HepG2 (cell line): ENCODE data around the gene BMP8B. TPM values are rescaled to one million over a fixed set of nuclear protein-coding genes. Genes with fewer than 3 reads are reported as not detected.
"Not testable (repeated sequence)": the region's sequence is repeated elsewhere in the genome, so short reads cannot be mapped to it uniquely, and the experiment has no call there.

Experiments used
- ATAC-seq: fragments of 200-7000 bp; cut with Tn5 transposase; 3 replicates; pipeline ENCODE4 v1.9.1; 2020; ENCODE audit warnings: mild to moderate bottlenecking, moderate library complexity
- BruUV-seq: library from RNA; stranded (reverse); fragments of 400-500 nt; replicated peaks from 2 replicates; lab custom pipeline; 2021; lab: Mats Ljungman, UMichigan
- CTCF ChIA-PET: fragments of 300-600 bp; formaldehyde crosslinking; extraction: SDS; loops from one replicate; lab custom pipeline; 2021; ENCODE audit warnings: low total read pairs, inconsistent platforms, low intra/inter-chr PET ratio; lab: Yijun Ruan, JAX
- POLR2A ChIA-PET: fragments of 350-600 bp; sonication (Branson Sonifier 250); formaldehyde crosslinking; loops from one replicate; lab custom pipeline; 2020; ENCODE audit warnings: antibody characterized with exemption, inconsistent platforms; lab: Yijun Ruan, JAX
- DNase-seq: peaks from one replicate; pipeline ENCODE4 v3.0.0-alpha.2; 2015; ENCODE audit warnings: low spot score
- FAIRE-seq: peaks from 3 replicates; lab custom pipeline; 2011; peaks lifted over from hg19 to GRCh38; lab: Jason Lieb, UNC
- H2AFZ ChIP-seq: one replicate; pipeline ENCODE4 v1.6.1; 2011; ENCODE audit warnings: low read length, inconsistent platforms
- H3K27ac ChIP-seq: fragments of 300-600 bp; 3 replicates; pipeline ENCODE4 v1.8.0; 2011; ENCODE audit warnings: mixed run types, mild to moderate bottlenecking, mixed read lengths, low read length, inconsistent platforms; ENCODE audit not compliant: insufficient read depth; ENCODE audit errors: extremely low read length
- H3K27me3 ChIP-seq, 2 experiments: fragments of 200-600 bp in 1 of 2; 2 replicates in 1 of 2; 3 replicates in 1 of 2; pipeline versions ENCODE4 v1.6.0 to v1.8.0; 2011; ENCODE audit warnings: low read length in 2 of 2, mild to moderate bottlenecking in 2 of 2, moderate library complexity in 2 of 2, inconsistent platforms in 1 of 2; ENCODE audit not compliant: insufficient read depth in 2 of 2, control insufficient read depth in 1 of 2
- H3K36me3 ChIP-seq, 2 experiments: fragments of 200-600 bp in 1 of 2; replicated peaks in 1 of 2; 2 replicates in 1 of 2; 3 replicates in 1 of 2; pipeline versions ENCODE4 v1.5.1 to v1.8.0; 2011; ENCODE audit warnings: low read length in 2 of 2, inconsistent platforms in 1 of 2; ENCODE audit not compliant: insufficient read depth in 2 of 2, control insufficient read depth in 1 of 2
- H3K4me1 ChIP-seq: 2 replicates; pipeline ENCODE4 v1.5.1; 2012; ENCODE audit warnings: low read length, inconsistent platforms; ENCODE audit not compliant: insufficient read depth
- H3K4me2 ChIP-seq: 2 replicates; pipeline ENCODE4 v1.6.0; 2011; ENCODE audit warnings: low read depth, low read length, inconsistent platforms
- H3K4me3 ChIP-seq, 3 experiments: fragments of 200-600 bp in 1 of 3; sonication (generic), shearing (Covaris generic) in 1 of 3; replicated peaks in 1 of 3; 2 replicates each; pipeline ENCODE4 v1.5.1; 2011 to 2016; ENCODE audit warnings: low read length in 3 of 3, inconsistent platforms in 2 of 3, low read depth in 2 of 3, mild to moderate bottlenecking in 2 of 3, control low read depth in 1 of 3, mixed read lengths in 1 of 3; ENCODE audit not compliant: insufficient read depth in 1 of 3
- H3K79me2 ChIP-seq: one replicate; pipeline ENCODE4 v1.6.1; 2011; ENCODE audit warnings: low read length, inconsistent platforms; ENCODE audit not compliant: insufficient read depth
- H3K9ac ChIP-seq: 2 replicates; pipeline ENCODE4 v1.6.0; 2011; ENCODE audit warnings: mild to moderate bottlenecking, low read depth, low read length, inconsistent platforms; ENCODE audit not compliant: insufficient read depth
- H3K9me3 ChIP-seq: 2 replicates; pipeline ENCODE4 v1.5.1; 2012; ENCODE audit warnings: mild to moderate bottlenecking, low read length
- H4K20me1 ChIP-seq: 2 replicates; pipeline ENCODE4 v1.6.0; 2011; ENCODE audit warnings: inconsistent platforms, mild to moderate bottlenecking, low read length, moderate library complexity; ENCODE audit not compliant: insufficient read depth
- ATF3 ChIP-seq: sonication (generic); formaldehyde crosslinking; IDR thresholded peaks from 2 replicates; pipeline ENCODE4 v1.4.0; 2020; ENCODE audit warnings: missing genetic modification reagents
- ATF7 ChIP-seq, 2 experiments: fragments of 450-650 bp in 1 of 2; sonication (generic) in 1 of 2; formaldehyde crosslinking in 1 of 2; IDR thresholded peaks; 2 replicates each; pipeline versions ENCODE4 v1.4.0 to v1.6.1; 2016 to 2020; ENCODE audit warnings: antibody characterized with exemption in 1 of 2, mild to moderate bottlenecking in 1 of 2, missing genetic modification reagents in 1 of 2
- CBX5 ChIP-seq: sonication (generic); formaldehyde crosslinking; IDR thresholded peaks from 2 replicates; pipeline ENCODE4 v1.4.0; 2020; ENCODE audit warnings: missing genetic modification reagents, borderline replicate concordance
- CHD4 ChIP-seq: fragments of 200-600 bp; sonication (generic); IDR thresholded peaks from 2 replicates; pipeline ENCODE4 v1.7.0; 2017; ENCODE audit warnings: mild to moderate bottlenecking, low read length, borderline replicate concordance
- KLF15 ChIP-seq: sonication (generic); formaldehyde crosslinking; IDR thresholded peaks from 2 replicates; pipeline ENCODE4 v1.8.1; 2023; ENCODE audit warnings: borderline replicate concordance, mild to moderate bottlenecking, inconsistent platforms, missing genetic modification reagents, mixed read lengths
- MAFK ChIP-seq, 2 experiments: IDR thresholded peaks in 1 of 2; conservative IDR thresholded peaks in 1 of 2; 2 replicates each; pipeline ENCODE4 v1.6.1; 2011; ENCODE audit warnings: improper control_type of control experiment in 2 of 2, low read length in 2 of 2
- MTF2 ChIP-seq: sonication (generic); formaldehyde crosslinking; IDR thresholded peaks from 2 replicates; pipeline ENCODE4 v1.5.0; 2020; ENCODE audit warnings: missing genetic modification reagents, borderline replicate concordance
- PHF21A ChIP-seq: sonication (generic); formaldehyde crosslinking; IDR thresholded peaks from 2 replicates; pipeline ENCODE4 v1.5.0; 2020; ENCODE audit warnings: mild to moderate bottlenecking, missing genetic modification reagents
- ZFP36 ChIP-seq: fragments of 150-350 bp; IDR thresholded peaks from 2 replicates; pipeline ENCODE4 v1.6.1; 2018; ENCODE audit warnings: borderline replicate concordance, low read length, low read depth; ENCODE audit not compliant: partially characterized antibody
- ZNF3 ChIP-seq: IDR thresholded peaks from 2 replicates; pipeline ENCODE4 v1.7.0; 2017; ENCODE audit warnings: inconsistent platforms
- WGBS: methylation state at CpG from one replicate; pipeline ENCODE4 v1.1.6; 2017; ENCODE audit warnings: low lambda C conversion rate; 5-methylcytosine and 5-hydroxymethylcytosine counted together
- in situ Hi-C: cut with HindIII; loops from 2 replicates; pipeline ENCODE4 v1.10.0; 2017; ENCODE audit warnings: low pct_unique_long_range_greater_than_20kb; ENCODE audit not compliant: extremely low pct_ligation_motif_present
- intact Hi-C: fragments of 100-400 bp; cut with micrococcal nuclease; formaldehyde crosslinking; loops from one replicate; pipeline ENCODE4 v1.10.0; 2022; ENCODE audit not compliant: unreplicated experiment
- polyA plus RNA-seq, 8 experiments: library from polyadenylated mRNA; depleted of rRNA in 3 of 8; stranded (reverse) in 7 of 8; unstranded in 1 of 8; fragments of >200 nt; fragmentation: Illumina TruSeq in 4 of 8; extraction: Trizol in 4 of 8; gene quantifications; 2 replicates each; pipeline versions ENCODE4 v1.2.1 to v1.2.3, GENCODE V29; 2011 to 2016; ENCODE audit warnings: low read depth in 4 of 8, missing spikeins in 1 of 8, mixed read lengths in 1 of 8; ENCODE audit not compliant: insufficient read depth in 1 of 8
- total RNA-seq, 5 experiments: library from RNA; depleted of rRNA; stranded (reverse); fragments of >200 nt; fragmentation: Illumina TruSeq; extraction: Trizol; gene quantifications; 2 replicates each; pipeline ENCODE4 v1.2.3, GENCODE V29; 2016; ENCODE audit warnings: low read depth in 1 of 5
- TF ChIP-seq, protein P1 (sequence below): IDR thresholded peaks from 2 replicates; pipeline ENCODE4 v1.6.1; 2016; ENCODE audit warnings: missing compliant biosample characterization, missing genetic modification reagents, borderline replicate concordance
- TF ChIP-seq, protein P2 (sequence below): IDR thresholded peaks from 2 replicates; pipeline ENCODE4 v1.6.1; 2018; ENCODE audit warnings: missing genetic modification reagents

BMP8B gene
- total and polyA plus RNA-seq, 2 of the 13 experiments (the other 11 are each of a cell fraction or from before 2014, with no cell fraction given), result 0.29 to 0.41 TPM

DNA sequence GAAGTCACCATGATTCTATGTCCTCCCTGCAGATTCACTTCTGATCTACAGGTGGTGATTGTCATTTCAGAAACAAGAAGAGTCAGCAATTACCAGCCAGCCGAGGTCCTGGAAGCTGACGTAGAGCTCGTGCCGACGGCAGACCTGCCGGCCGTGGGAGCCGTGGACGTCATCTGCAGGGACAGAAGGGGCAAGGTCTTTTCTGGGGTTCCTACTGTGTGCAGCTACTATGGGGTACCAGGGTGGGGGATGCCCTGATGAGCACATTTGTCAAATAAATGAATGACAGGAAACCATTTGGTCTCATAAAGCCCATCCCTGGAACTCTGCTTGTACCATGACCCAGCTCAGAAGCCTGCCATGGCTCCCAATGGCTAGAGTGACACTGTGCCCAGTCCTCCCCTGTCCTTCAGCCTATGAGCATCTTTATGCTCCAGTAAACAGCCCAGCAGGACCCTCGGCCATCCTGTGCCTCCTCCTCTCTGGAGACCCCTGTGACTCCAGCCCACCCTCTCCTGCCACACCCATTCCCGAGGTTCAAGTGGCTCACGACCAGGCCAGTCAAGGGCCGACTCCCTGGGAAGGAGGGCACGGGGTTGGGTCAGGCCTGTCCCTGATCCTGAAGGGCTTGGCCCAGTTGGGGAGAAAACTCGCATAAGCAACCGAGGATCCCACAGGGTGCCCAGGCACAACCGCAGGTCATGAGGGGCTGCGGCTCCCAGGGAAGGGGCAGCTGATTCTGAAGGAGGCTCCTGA, 24.9 kb downstream of the BMP8B start:
- POLR2A ChIA-PET, H3K4me1 ChIP-seq, H3K4me2 ChIP-seq, DNase-seq, ATAC-seq, H2AFZ ChIP-seq, H3K9ac ChIP-seq, FAIRE-seq, H3K27me3 ChIP-seq, H3K36me3 ChIP-seq: not testable (repeated sequence)
- 63% methylated on average over 16 of the region's 18 CpGs for WGBS
- TF ChIP-seq MAFK (conservative IDR thresholded peaks at IDR 0.05 in 1 of 2, IDR thresholded peaks at IDR 0.05 in 1 of 2; ENCODE audit: low read length in 2 of 2), result peak in 1 of 2 experiments; percentile 2; a peak in 1 of 4 replicates
- TF ChIP-seq, all 625 proteins: peak for 1; not testable (repeated sequence) for 624
- H3K79me2 ChIP-seq, H3K4me3 ChIP-seq, in situ Hi-C loops, H4K20me1 ChIP-seq, CTCF ChIA-PET, BruUV-seq, H3K9me3 ChIP-seq, intact Hi-C loops, H3K27ac ChIP-seq: not testable (repeated sequence)

DNA sequence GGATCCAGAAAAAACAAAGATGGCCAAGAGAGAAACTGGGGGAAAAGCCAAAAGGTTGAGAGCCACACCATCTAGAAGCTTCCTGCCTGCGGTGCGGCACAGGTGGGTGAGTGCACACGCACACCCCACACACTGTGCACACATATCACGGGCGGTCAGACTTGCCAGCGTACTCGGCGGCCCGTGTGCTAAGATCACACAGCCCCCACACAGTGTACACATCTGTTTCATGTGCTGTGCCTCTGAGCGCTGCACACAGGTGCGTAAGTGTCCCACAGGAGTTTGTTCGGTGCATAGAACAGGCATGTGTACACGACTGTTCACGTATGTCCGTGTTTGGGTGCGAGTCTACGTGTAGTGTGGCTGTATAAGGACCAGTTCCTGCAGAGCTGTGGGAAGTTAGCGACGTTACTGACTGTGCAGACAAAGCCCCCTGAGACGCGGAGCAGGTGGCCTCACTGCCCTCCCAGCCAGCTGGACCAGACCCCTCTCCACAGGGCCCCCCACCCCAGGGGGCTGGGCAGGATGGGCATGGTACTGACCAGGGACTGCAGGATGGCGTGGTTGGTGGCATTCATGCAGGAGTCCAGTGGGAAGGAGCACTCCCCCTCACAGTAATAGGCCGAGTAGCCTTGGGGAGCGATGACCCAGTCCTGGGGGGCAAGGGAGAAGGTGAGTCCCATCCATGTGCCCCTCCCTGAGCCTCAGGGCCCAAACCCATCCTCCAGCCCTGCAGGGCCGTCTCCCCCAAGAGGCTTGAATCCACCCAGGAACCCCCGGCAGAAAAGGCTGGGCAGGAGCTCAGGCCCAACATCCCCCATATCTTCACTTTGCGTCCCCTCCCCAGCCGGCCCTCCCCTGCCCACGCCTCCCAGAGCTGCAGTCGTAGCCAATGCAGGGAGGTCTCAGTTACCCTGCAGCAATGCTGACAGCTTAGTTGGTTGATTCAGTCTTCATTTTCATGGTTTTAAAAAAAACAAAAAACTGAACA, 25.8 kb downstream of the BMP8B start:
- Histone ChIP-seq H3K9ac (no peak overlapping the region), H3K27me3 (no peaks in the 10 kb centered on the region; a peak in 1 of 5 replicates), H3K4me2 (no peak overlapping the region), H2AFZ (no peak overlapping the region), H3K9me3 (no peaks in the 10 kb centered on the region), H3K27ac (no peak overlapping the region), H3K4me1 (peaks cover 6% of the 10 kb centered on the region; the same call in 1 of the 2 replicates), H3K4me3 (no peak overlapping the region), H4K20me1 (no peaks in the 10 kb centered on the region), H3K36me3 (no peaks in the 10 kb centered on the region), H3K79me2 (no peaks in the 10 kb centered on the region)
- no peak for ATAC-seq
- DNase-seq, result no peak
- ChIA-PET POLR2A (no interaction called here), CTCF (no interaction called here)
- BruUV-seq, result no TSS peak
- intact Hi-C loops, result no loop called here
- FAIRE-seq, result peak; percentile 63
- in situ Hi-C loops, result no loop called here
- 70% methylated on average over 19 of the region's 30 CpGs for WGBS
- no peak for TF ChIP-seq CHD4
- TF ChIP-seq, protein P1, sequence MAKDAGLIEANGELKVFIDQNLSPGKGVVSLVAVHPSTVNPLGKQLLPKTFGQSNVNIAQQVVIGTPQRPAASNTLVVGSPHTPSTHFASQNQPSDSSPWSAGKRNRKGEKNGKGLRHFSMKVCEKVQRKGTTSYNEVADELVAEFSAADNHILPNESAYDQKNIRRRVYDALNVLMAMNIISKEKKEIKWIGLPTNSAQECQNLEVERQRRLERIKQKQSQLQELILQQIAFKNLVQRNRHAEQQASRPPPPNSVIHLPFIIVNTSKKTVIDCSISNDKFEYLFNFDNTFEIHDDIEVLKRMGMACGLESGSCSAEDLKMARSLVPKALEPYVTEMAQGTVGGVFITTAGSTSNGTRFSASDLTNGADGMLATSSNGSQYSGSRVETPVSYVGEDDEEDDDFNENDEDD (CRISPR knock-in tag), result no peak
- TF ChIP-seq ZFP36, result no peak
- no peak for TF ChIP-seq KLF15 (CRISPR knock-in tag)
- TF ChIP-seq PHF21A (CRISPR knock-in tag), result no peak
- no peak for TF ChIP-seq ZNF3
- TF ChIP-seq, protein P2, sequence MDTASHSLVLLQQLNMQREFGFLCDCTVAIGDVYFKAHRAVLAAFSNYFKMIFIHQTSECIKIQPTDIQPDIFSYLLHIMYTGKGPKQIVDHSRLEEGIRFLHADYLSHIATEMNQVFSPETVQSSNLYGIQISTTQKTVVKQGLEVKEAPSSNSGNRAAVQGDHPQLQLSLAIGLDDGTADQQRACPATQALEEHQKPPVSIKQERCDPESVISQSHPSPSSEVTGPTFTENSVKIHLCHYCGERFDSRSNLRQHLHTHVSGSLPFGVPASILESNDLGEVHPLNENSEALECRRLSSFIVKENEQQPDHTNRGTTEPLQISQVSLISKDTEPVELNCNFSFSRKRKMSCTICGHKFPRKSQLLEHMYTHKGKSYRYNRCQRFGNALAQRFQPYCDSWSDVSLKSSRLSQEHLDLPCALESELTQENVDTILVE, result no peak
- TF ChIP-seq CBX5 (CRISPR knock-in tag), result no peak
- no peak for TF ChIP-seq ATF3 (CRISPR knock-in tag)
- TF ChIP-seq ATF7 (IDR thresholded peaks at IDR 0.05), result no peak
- no peak for TF ChIP-seq ATF7 (CRISPR knock-in tag; IDR thresholded peaks at IDR 0.05)
- TF ChIP-seq MTF2 (CRISPR knock-in tag), result no peak
